ENCODE data around the gene SENP2.
A peak's percentile ranks its signal among the peaks of the same experiment; 100 is the strongest.

DNA sequence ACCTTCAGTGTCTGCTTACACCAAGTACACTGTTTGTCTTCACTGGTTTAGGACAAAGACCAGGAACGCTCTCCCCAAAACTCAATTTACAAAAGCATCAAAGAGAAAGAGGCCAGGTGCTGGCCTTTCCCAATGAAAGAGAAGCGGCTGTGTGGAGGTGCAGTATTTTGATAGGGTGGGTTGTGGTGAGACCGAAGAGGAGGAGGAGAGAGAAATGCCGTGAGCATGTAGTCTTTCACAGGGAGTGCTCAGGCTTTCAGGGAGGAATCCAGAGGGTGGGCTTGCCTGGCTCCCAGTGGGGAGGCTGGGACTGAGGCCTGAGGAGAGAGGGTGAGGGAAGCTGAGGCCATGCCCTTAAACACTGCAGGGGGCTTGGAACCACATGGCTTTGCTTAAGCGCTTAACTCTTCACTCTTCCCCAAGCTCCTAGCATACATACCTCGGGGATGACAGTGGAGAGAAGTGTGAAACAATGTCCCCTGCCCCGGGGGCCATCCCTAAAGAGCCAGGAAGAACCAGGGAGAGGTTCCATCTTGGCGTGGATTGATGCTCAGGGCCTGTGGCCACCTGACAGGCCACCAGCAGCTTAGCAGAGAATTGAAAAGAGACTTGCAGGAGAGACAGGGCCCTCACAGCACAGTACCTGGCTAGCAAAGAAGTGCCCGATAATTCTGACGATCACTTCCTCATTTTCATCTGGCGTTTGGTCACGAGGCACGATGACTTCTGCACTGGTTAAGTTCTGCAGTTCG, 60.5 kb downstream of the SENP2 start:
- TF ChIP-seq KDM2B (CRISPR knock-in tag; IDR thresholded peaks at IDR 0.05) (no peak), SPI1 (IDR thresholded peaks at IDR 0.05; ENCODE audit: borderline replicate concordance, low read depth, low read length) (peak; percentile 67), TEAD4 (IDR thresholded peaks at IDR 0.05; ENCODE audit: low read length) (no peak), TEAD4 (CRISPR knock-in tag; IDR thresholded peaks at IDR 0.05; ENCODE audit: borderline replicate concordance) (no peak), BRF1 (IDR thresholded peaks at IDR 0.05; ENCODE audit: borderline replicate concordance, extremely low read depth, insufficient read length) (no peak), MXD1 (CRISPR knock-in tag; IDR thresholded peaks at IDR 0.05; ENCODE audit: borderline replicate concordance, poor library complexity, severe bottlenecking) (no peak), NFIC (IDR thresholded peaks at IDR 0.05) (no peak)
- TF ChIP-seq, protein P1, sequence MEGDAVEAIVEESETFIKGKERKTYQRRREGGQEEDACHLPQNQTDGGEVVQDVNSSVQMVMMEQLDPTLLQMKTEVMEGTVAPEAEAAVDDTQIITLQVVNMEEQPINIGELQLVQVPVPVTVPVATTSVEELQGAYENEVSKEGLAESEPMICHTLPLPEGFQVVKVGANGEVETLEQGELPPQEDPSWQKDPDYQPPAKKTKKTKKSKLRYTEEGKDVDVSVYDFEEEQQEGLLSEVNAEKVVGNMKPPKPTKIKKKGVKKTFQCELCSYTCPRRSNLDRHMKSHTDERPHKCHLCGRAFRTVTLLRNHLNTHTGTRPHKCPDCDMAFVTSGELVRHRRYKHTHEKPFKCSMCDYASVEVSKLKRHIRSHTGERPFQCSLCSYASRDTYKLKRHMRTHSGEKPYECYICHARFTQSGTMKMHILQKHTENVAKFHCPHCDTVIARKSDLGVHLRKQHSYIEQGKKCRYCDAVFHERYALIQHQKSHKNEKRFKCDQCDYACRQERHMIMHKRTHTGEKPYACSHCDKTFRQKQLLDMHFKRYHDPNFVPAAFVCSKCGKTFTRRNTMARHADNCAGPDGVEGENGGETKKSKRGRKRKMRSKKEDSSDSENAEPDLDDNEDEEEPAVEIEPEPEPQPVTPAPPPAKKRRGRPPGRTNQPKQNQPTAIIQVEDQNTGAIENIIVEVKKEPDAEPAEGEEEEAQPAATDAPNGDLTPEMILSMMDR (IDR thresholded peaks at IDR 0.05 in 2 of 3, conservative IDR thresholded peaks at IDR 0.05 in 1 of 3; ENCODE audit: insufficient read depth in 2 of 3, low read depth in 1 of 3, low read length in 3 of 3) = no peak
- TF ChIP-seq, protein P2, sequence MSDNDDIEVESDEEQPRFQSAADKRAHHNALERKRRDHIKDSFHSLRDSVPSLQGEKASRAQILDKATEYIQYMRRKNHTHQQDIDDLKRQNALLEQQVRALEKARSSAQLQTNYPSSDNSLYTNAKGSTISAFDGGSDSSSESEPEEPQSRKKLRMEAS (CRISPR knock-in tag; IDR thresholded peaks at IDR 0.05) = no peak; the same call in 1 of the 2 replicates
